GM23338 (cell line): ENCODE measurements around the gene AFF1. TPM values are rescaled to one million over a fixed set of nuclear protein-coding genes. Genes with fewer than 3 reads are reported as not detected.

Source experiments
- ATAC-seq: fragments of 200-7000 bp; cut with Tn5 transposase; 3 replicates; pipeline ENCODE4 v1.9.1; 2020
- DNase-seq: peaks from one replicate; pipeline ENCODE4 v3.0.0-alpha.2; 2015; ENCODE audit warnings: low spot score
- H2AFZ ChIP-seq: fragments of 200-600 bp; sonication (generic); 2 replicates; pipeline ENCODE4 v1.8.0; 2016; ENCODE audit warnings: antibody characterized with exemption, mild to moderate bottlenecking, moderate library complexity
- H3F3A ChIP-seq: fragments of 200-600 bp; sonication (generic); replicated peaks from 2 replicates; pipeline ENCODE4 v1.8.0; 2017; ENCODE audit warnings: antibody characterized with exemption, mixed run types, low read depth
- H3K27ac ChIP-seq: fragments of 200-600 bp; sonication (generic); 2 replicates; pipeline ENCODE4 v1.6.1; 2016; ENCODE audit warnings: low read depth
- H3K27me3 ChIP-seq: fragments of 200-600 bp; sonication (generic); 2 replicates; pipeline ENCODE4 v1.8.0; 2016; ENCODE audit warnings: mild to moderate bottlenecking, mixed run types, moderate library complexity; ENCODE audit not compliant: insufficient read depth
- H3K36me3 ChIP-seq: fragments of 200-600 bp; sonication (generic); 2 replicates; pipeline ENCODE4 v1.8.0; 2016; ENCODE audit warnings: mild to moderate bottlenecking; ENCODE audit not compliant: insufficient read depth
- H3K4me1 ChIP-seq: fragments of 200-600 bp; sonication (generic); 2 replicates; pipeline ENCODE4 v1.8.0; 2016; ENCODE audit warnings: mild to moderate bottlenecking, moderate library complexity; ENCODE audit not compliant: insufficient read depth
- H3K4me2 ChIP-seq: fragments of 200-600 bp; sonication (generic); 2 replicates; pipeline ENCODE4 v1.7.1; 2017; ENCODE audit warnings: mixed run types
- H3K4me3 ChIP-seq: fragments of 200-600 bp; sonication (generic); 2 replicates; pipeline ENCODE4 v1.6.1; 2016; ENCODE audit warnings: mixed run types
- H3K79me2 ChIP-seq: fragments of 200-600 bp; sonication (generic); replicated peaks from 2 replicates; pipeline ENCODE4 v1.8.0; 2017; ENCODE audit warnings: mild to moderate bottlenecking; ENCODE audit not compliant: insufficient read depth
- H3K9me2 ChIP-seq: fragments of 200-600 bp; sonication (generic); 2 replicates; pipeline ENCODE4 v1.8.0; 2017; ENCODE audit not compliant: insufficient read depth
- H4K20me1 ChIP-seq: fragments of 200-600 bp; sonication (generic); replicated peaks from 2 replicates; pipeline ENCODE4 v1.8.0; 2017; ENCODE audit warnings: mild to moderate bottlenecking; ENCODE audit not compliant: insufficient read depth
- H3K27ac Mint-ChIP-seq: 2 replicates; pipeline ENCODE4 v1.8.0; 2020; ENCODE audit warnings: inconsistent platforms, mild to moderate bottlenecking, moderate library complexity, mixed read lengths
- H3K27me3 Mint-ChIP-seq: 3 replicates; pipeline ENCODE4 v1.8.0; 2022; ENCODE audit warnings: low read depth, mild to moderate bottlenecking, moderate library complexity, mixed read lengths, inconsistent platforms; ENCODE audit not compliant: insufficient read depth, poor library complexity
- H3K36me3 Mint-ChIP-seq: 3 replicates; pipeline ENCODE4 v1.8.0; 2021; ENCODE audit warnings: low read depth, mild to moderate bottlenecking, inconsistent platforms, moderate library complexity, mixed read lengths
- H3K4me1 Mint-ChIP-seq: 3 replicates; pipeline ENCODE4 v1.8.0; 2020; ENCODE audit warnings: mild to moderate bottlenecking, inconsistent platforms, mixed read lengths
- H3K4me3 Mint-ChIP-seq: 3 replicates; pipeline ENCODE4 v1.8.0; 2021; ENCODE audit warnings: moderate library complexity, mild to moderate bottlenecking, inconsistent platforms, mixed read lengths
- H3K9me3 Mint-ChIP-seq: 3 replicates; pipeline ENCODE4 v1.8.0; 2020; ENCODE audit warnings: moderate library complexity, mild to moderate bottlenecking, inconsistent platforms, mixed read lengths
- CREB1 ChIP-seq: fragments of 250-450 bp; sonication (Bioruptor Pico); IDR thresholded peaks from 2 replicates; pipeline ENCODE4 v1.5.0; 2020; ENCODE audit warnings: low read depth, mild to moderate bottlenecking, moderate library complexity
- NANOG ChIP-seq: IDR thresholded peaks from 2 replicates; pipeline ENCODE4 v1.6.1; 2016; ENCODE audit warnings: antibody characterized with exemption, borderline replicate concordance
- REST ChIP-seq: IDR thresholded peaks from one replicate; pipeline ENCODE4 v1.6.1; 2018; ENCODE audit warnings: antibody characterized with exemption; ENCODE audit not compliant: unreplicated experiment
- ZNF331 ChIP-seq: fragments of 250-450 bp; sonication (Bioruptor Pico); IDR thresholded peaks from 2 replicates; pipeline ENCODE4 v1.5.0; 2020; ENCODE audit warnings: low read depth, mild to moderate bottlenecking, moderate library complexity
- ZNF462 ChIP-seq: fragments of 250-450 bp; sonication (Bioruptor Pico); IDR thresholded peaks from 2 replicates; pipeline ENCODE4 v1.5.0; 2020; ENCODE audit warnings: mild to moderate bottlenecking, moderate library complexity
- polyA plus RNA-seq: library from polyadenylated mRNA; unstranded; fragments of >200 nt; fragmentation: Nextera tagmentation; extraction: Ambion mirVana; gene quantifications from 2 replicates; pipeline ENCODE4 v1.2.1, GENCODE V29; 2016
- total RNA-seq: library from RNA; depleted of rRNA; stranded (reverse); fragments of >200 nt; shearing (Covaris generic); gene quantifications from 2 replicates; pipeline ENCODE4 v1.2.3, GENCODE V29; 2014

Gene AFF1
- total and polyA plus RNA-seq, 2 experiments from 2014 or later = 42.6 to 67.2 TPM

- TF ChIP-seq REST = no peak
- TF ChIP-seq ZNF331 (CRISPR knock-in tag) = no peak
These were observed 6.9 kb upstream of the AFF1 start (continued) for GRCh38 chr4:86927843-86928395.

GRCh38 chr4:86928400-86929255 lies 6.2 kb upstream of the AFF1 start:
- H3K4me3 ChIP-seq = no peak overlapping the region
- no peaks in the 10 kb centered on the region for H3K36me3 ChIP-seq
- no peaks in the 10 kb centered on the region for H4K20me1 ChIP-seq
- peaks cover 2% of the 10 kb centered on the region for H3K27me3 Mint-ChIP-seq
- H3K4me3 Mint-ChIP-seq = no peak overlapping the region
- no peak overlapping the region for H2AFZ ChIP-seq
- peaks cover 15% of the 10 kb centered on the region for H3K36me3 Mint-ChIP-seq
- no peak for ATAC-seq
- no peak overlapping the region for H3K27ac ChIP-seq
- no peaks in the 10 kb centered on the region for H3K79me2 ChIP-seq
- DNase-seq = no peak
- peaks cover 6% of the 10 kb centered on the region for H3K4me1 ChIP-seq
- no peaks in the 10 kb centered on the region for H3K9me3 Mint-ChIP-seq
- H3F3A ChIP-seq = no peaks in the 10 kb centered on the region
- no peaks in the 10 kb centered on the region for H3K27me3 ChIP-seq
- no peak overlapping the region for H3K27ac Mint-ChIP-seq
- H3K9me2 ChIP-seq = no peaks in the 10 kb centered on the region
- H3K4me1 Mint-ChIP-seq = peaks cover 9% of the 10 kb centered on the region; the same call in 2 of the 3 replicates
- H3K4me2 ChIP-seq = no peak overlapping the region
- TF ChIP-seq NANOG = no peak

- peak; percentile 47 for DNase-seq
- Histone ChIP-seq H3K36me3 (no peaks in the 10 kb centered on the region), H2AFZ (peak overlapping the region; percentile 83), H3K79me2 (peaks cover 32% of the 10 kb centered on the region), H4K20me1 (0 out of 2 replicates have a peak, but pooled peaks cover 5% of the 10 kb centered on the region), H3K27ac (peak overlapping the region; percentile 82), H3K9me2 (no peaks in the 10 kb centered on the region), H3K27me3 (no peaks in the 10 kb centered on the region), H3K4me1 (peaks cover 29% of the 10 kb centered on the region), H3K4me2 (peak overlapping the region; percentile 91), H3F3A (peaks cover 9% of the 10 kb centered on the region), H3K4me3 (peak overlapping the region; percentile 71)
- Mint-ChIP-seq H3K27me3 (peaks cover 4% of the 10 kb centered on the region), H3K27ac (peak overlapping the region; percentile 91), H3K4me3 (peak overlapping the region; percentile 87), H3K4me1 (peaks cover 29% of the 10 kb centered on the region), H3K9me3 (no peaks in the 10 kb centered on the region; the same call in 2 of the 3 replicates), H3K36me3 (peaks cover 7% of the 10 kb centered on the region)
- TF ChIP-seq ZNF462 (CRISPR knock-in tag) (no peak), CREB1 (CRISPR knock-in tag) (peak; percentile 64; the same call in 1 of the 2 replicates)
- ATAC-seq = no peak
These were observed 552 bp upstream of the AFF1 start for GRCh38 chr4:86934147-86934770.
